ENCODE data around the gene NOL6.
"Not testable (repeated sequence)": the region's sequence is repeated elsewhere in the genome, so short reads cannot be mapped to it uniquely, and the experiment has no call there.

The NOL6 gene

DNA sequence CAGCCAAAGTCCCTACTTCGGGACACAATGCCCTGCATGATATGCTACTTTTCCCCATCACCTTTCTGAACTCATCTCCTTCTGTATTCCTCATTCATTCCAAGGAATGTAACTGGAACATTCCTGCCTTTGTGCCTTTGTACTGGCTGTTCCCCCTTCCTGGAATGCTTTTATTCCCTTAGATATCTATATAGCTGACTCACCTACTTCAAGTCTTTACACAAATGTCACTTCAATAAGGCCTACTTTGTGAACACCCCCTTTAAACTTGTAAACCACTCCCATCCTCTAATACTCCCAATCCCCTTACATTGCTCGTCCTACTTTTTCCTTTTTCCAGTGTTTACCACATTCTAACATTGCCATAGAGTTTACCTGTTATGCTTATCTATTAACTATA is 2.4 kb downstream of the NOL6 start:
- no peak for DNase-seq (ENCODE audit: low read depth)

DNA sequence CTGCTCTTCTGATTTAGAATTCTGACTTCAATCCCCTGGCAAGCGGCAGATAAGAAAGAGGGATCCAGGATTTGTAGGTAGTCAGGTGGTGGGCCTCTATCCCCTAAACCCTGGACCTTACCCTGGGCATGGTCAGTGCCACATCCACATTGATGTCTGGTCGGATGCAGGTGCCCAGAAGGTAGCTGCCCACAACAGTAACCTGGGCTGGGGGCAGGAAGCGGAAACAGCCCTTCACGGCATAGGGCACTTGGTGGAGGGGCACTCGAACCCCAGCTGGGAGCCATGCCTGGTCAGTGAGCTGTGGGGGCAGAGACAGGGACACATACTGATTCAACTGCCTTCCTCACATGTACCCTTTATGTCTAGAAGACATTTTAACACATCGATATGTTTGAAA is 3.8 kb downstream of the NOL6 start:
- no peak for DNase-seq (ENCODE audit: low read depth)

DNA sequence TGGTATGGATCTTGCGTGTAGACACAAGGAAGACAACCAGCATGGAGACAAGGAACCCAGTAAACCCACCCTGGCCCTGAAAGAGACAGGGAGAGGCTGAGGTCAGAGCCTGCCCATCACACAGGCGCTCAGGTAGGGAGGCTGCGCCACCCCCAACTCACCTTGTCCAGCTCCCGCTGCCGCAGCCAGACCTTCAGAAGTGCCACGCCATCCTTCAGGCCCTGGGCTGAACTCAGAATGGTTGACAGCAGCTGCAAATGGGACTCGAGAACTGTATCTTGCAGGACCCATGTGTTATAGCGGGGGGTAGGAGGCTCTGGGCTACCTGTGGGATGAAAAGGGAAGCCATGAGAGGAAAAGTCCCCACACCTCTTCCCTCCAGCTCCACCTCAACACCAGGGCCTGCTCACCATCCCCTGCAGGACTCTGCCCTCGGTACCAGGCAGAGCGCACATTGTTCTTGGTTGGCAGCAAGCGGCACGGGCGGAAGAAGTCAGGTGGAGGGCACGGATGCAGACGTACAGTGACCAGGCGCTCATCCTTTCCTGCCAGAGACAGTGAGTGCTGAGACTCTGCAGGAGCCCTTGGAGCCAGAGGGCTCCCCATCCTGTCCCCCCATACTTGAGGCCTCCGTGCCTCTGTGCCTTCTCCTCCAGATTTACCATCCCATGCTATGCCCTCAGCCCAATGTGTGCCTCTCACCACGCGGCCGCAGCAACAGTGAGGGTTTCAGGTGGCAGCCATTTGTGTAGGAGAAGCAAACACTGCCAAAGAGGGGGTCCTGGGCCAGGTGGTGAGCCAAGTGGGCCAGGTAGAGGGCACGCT is 4.7 kb downstream of the NOL6 start:
- DNase-seq (ENCODE audit: low read depth) = no peak

DNA sequence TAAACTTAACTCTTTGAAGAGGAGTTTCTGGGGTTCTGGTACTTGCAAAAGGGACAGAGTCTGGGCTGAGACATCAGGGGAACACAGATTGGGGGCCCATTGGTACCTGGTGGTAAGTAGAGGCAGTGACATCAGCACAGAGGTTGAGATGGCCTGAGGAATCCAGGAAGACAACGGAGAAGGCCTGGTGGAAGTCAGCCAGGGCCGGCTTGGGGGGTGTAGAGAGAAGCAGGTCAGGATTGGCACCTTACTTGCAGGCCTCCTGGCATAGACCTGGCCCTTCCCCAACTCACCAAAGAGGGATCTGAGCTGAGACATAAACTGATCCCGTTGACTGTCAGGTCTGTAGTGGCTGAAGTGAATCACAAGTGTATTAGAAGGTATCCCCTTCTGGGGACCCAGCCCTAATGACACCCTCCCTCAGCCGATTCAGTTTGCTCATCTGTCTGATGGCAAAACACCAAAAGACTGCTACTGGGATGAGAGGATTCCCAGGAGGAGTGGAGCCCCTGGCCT is 5.5 kb downstream of the NOL6 start:
- no peak for DNase-seq (ENCODE audit: low read depth)

DNA sequence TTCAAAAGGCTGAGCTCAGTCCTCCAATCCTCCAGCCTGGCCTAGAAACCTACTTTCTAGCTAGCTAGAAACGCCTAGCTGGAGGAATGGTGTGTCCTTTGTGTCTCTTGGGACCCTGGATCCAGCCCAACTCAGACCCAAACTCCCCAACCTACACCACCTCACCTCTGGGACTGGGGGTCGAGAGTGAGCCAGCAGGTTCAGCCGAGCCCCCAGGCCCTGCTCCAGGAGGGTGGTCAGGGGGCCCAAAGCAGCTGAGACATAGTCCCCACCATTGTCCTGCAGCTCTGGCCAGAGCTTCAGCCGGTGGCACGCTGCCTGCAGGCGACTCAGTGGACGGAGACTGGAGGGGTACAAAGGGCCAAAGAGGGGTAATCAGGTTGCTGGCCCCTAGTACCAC is 6.2 kb downstream of the NOL6 start:
- DNase-seq (ENCODE audit: low read depth) = no peak

DNA sequence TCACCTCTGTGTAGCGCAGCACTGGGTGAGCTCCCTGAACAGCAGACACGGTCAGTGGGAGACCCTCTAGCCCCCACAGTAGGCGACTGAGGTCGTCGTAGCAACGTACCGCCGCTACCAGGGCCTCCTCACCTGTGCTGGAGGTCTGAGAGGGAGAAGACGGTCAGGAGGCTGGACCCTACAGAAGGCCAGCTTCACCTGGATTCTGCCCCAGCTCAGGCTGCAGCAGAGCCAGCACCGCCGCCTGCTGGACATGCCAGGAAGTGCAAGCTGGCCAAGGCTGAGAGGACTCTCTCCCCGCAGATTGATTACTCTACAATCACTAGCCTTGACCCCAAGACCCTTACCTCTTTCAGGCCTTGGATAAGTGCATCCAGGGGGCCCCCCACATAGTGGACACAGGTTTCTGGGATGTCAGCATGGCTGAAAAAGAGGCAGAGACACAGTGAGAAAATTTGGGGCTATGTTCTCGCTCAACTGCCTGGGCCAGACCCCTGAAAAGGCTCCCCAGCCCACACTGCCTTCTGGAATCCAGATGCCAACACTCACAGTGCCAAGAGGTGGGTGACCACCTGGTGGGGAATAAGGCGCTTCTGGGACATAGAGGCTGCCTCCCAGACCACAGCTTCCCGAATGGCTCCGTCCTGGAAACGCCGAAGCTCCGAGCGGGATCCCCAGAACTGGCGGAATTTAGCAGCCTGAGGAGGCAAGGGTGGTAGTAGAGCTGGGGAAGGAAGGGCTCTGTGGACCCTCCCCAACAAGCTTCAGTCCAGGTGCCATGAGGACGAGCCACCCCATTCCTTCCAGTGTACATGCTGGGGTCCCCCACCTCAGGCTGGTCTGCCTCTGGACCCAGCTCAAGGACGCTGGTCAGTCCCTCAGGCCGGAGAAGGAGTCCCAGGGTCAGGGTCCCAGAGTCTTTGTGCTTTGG is 6.9 kb downstream of the NOL6 start:
- peak; percentile 57 for DNase-seq (ENCODE audit: low read depth)

DNA sequence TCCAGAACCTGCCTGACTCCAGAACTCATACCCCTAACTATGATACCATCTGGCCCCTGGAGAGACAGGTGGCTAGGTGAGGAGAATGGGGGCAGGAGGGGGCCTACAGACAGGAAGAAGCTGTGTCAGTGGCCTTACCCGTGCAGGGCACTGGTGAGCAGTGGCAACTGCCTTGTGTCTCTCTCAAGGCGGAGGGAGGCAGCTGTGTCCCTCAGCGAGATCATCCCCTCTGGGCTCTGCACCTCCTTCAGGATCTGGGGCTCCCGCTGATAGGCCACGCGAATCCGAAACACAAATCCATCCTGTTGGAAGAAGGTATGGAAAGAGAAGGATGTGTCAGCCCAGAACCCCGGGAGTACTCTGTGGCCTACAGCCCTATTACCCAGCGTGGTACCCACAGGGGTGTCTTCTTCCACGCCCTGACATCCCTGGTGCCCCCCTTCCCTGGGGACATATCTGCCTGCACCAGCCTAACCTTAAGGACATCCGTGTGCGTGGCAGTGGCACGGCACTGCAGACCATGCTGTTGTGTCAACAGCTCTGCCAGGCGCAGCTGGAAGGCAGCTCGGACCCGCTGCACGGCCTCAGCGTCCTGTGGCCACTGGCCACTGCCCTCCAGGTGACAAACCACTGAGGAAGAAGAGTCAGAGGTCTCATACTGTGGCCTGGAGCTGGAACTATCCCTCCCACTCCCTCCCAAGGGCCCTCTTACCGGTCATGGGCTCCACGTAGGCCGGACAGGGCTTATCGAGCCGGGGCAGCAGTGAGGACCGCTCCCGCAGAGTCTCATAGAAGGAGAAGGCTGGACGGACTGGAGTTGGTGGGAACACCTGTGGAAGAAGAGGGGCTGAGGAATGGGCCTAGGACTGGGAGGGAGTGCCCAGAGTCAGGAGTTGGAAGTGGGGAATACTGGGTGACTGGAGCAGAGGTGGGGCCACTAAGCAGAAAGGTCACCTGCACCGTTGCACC is 7.8 kb downstream of the NOL6 start:
- no peak for DNase-seq (ENCODE audit: low read depth)

DNA sequence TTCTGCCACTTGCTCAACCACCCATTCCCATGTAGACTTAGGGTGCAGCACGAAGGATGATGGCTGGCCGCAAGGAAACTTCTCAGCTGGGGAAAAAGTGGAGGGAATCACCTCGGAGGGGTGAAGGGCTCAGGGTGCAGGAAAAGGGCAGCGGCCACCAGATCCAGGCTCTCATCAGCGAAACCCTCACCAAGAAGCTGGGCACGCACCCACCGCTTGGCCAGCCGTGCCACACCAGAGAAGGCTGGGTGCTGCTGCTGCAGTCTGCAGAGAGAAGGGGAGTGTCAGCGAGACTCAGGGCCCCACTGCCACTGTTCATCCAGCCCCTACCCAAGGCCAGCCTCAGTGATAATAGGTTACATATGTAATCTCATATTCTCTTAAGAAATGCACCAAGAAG is 8.6 kb downstream of the NOL6 start:
- DNase-seq (ENCODE audit: low read depth) = no peak

DNA sequence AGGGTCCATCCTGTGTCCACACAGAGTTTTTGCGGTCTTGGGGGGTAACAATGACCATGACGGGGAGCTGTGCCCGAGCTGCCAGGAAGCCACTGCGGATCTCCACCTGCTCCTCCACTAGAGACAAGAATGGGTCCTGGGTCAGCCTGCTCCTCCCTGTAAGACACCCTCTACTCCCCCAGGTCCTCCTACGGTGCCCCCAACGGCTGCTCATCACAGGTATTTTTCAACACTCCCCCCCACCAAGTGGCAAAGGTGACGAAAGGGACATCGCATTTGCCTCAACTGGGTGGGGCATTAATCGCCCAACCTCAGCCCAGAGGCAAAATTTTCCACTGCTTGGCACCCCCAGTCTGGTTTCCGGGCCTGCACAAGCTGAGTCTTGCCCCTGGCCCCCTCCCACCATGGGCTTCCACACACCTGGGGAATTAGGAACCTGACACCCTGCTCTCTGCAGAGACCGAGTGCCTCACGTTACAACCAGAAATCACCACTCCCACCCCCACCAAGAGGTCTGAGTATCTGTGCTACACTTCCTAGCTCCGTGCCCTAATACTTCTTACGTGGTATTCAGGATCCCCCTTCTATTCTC is 9.6 kb downstream of the NOL6 start:
- no peak for DNase-seq (ENCODE audit: low read depth)

DNA sequence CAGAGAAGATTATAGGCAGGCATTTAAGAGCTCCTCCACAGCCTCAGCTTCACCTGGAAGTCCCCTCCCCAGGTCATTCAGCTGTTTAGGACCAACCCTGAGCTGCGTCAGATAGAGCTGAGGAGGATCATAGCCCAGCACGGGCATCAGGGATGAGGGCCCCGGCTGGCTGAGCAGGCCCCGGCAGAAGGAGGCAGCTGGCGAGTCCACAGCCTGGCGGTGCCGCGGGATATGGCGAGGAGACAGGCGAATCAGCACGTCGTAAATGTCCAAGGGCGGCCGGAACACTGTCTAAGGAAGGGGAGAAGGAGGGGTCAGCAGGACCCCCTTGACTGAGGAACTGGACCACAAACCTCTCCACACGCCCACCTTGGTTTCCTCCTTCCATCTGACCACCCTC is 10.6 kb downstream of the NOL6 start:
- DNase-seq (ENCODE audit: low read depth) = no peak

DNA sequence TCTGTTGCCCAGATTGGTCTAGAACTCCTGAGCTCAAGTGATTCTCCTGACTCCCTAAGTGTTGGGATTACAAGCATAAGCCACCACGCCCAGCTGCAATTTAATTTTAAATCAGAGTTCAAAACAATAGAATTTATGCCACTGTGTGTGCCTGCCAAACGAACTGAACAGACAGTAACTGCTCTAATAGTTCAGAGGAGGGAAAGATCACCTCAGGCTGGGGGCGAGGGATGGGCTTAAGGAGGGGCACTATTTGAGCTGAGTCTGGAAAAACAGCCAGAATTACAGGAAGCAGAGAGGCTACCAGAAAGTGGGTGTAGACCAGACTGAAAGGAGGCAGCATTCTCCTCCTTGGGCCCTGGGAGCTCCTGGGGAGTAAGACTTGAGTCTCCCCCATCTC is 12.2 kb downstream of the NOL6 start:
- DNase-seq (ENCODE audit: low read depth) = no peak

DNA sequence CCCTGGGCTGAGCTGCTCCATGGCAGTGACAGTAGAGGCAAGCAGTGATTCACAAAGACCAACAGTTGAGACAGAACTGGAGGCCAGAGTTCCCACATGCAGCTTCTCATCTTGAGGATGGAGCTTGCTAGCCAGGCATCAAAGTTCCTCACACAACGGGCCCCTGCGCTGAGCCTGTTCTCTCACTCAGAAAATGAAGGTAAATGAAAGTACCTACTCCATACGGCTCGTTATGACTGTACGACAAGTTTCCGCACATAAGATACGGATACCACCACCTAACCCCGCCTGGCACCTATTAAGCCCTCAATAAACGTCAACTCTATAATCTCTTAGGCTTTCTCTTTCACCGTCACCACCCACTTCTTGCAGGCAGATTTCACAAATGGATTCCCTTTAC is 12.9 kb downstream of the NOL6 start:
- DNase-seq (ENCODE audit: low read depth) = no peak

DNA sequence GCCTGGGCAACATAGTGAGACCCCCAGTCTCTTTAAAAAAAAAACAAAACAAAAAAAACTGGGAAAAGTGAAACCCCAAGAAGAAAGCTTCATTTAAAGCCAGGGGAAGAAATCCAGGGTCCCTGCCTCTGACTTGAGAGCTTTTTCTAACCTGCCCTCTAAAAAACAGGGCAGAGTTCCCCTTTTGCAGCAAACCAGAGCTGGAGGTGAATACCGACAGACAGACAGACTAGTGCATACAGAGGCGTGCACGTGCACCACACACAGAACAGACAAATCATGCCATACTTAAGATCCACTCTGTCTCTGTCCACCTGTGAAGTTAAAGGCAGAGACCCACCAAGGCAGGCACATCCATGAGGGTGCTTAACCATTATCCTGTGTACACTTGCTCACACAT is 14.6 kb downstream of the NOL6 start:
- DNase-seq (ENCODE audit: low read depth) = no peak

DNA sequence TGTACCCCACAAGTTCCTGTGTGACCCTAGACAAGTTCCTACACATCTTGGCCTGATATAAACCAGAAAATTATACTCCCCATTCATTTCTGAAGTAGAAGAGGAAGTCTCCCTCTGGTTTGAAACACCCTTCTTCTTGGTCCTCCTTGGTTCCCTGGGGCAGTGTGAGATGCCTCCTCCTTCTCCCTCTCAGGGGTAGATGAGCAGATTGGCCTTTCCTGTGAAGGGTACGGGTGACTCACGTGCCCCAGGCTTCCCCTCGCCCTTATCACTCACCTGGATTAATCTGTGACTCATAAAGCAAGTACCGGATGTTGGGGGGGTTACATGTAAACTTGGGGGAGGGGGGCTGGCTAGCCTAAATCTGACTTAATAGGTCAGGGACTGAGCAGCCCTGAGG is 15.3 kb downstream of the NOL6 start:
- peak; percentile 57 for DNase-seq (ENCODE audit: low read depth)

DNA sequence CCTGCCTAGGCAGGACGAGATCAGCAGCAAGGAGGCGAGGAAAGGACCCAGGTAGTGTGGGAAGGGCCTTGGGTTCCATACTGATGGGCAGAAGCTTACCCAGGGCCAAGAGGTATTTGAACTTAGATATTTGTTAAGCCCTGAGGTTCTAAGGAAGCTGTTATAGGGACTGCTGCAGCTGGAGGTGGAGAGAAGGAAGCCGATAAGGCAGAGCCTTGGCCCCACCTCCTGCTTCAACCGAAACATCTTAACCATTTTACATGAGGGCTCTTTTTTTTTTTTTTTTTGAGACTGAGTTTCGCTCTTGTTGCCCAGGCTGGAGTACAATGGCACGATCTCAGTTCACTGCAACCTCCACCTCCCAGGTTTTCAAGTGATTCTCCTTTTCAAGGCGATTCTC is 17.8 kb downstream of the NOL6 start:
- no peak for DNase-seq (ENCODE audit: low read depth)

DNA sequence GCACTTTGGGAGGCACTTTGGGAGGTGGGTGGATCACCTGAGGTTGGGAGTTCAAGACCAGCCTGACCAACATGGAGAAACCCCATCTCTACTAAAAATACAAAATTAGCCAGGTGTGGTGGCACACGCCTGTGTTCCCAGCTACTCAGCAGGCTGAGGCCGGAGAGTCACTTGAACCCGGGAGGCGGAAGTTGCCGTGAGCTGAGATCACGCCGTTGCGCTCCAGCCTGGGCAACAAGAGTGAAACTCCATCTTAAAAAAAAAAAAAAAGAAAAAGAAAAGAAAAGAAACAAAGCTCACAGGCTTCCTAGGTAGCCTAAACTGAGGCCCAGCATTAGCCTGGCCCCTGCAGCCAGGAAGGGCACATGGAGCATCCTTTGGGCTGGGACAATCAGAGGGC is 18.3 kb downstream of the NOL6 start:
- not testable (repeated sequence) for DNase-seq (ENCODE audit: low read depth)

DNA sequence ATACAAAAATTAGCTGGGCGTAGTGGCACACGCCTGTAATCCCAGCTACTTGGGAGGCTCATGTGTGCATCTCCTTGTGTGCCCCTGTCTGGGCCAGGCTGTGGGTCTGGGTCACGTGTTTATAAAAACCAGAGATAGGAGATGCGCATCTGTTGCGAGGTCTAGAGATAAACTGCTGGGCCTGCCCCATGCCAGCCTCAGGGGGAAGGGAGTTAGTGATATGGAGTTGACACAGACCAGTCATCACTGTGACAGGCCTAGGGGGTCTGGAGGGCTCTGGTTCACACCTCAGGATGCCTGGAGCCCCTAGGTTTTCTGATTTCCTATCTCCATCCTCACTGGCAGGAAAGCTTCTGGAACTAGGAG is 19.1 kb downstream of the NOL6 start:
- not testable (repeated sequence) for DNase-seq (ENCODE audit: low read depth)

DNA sequence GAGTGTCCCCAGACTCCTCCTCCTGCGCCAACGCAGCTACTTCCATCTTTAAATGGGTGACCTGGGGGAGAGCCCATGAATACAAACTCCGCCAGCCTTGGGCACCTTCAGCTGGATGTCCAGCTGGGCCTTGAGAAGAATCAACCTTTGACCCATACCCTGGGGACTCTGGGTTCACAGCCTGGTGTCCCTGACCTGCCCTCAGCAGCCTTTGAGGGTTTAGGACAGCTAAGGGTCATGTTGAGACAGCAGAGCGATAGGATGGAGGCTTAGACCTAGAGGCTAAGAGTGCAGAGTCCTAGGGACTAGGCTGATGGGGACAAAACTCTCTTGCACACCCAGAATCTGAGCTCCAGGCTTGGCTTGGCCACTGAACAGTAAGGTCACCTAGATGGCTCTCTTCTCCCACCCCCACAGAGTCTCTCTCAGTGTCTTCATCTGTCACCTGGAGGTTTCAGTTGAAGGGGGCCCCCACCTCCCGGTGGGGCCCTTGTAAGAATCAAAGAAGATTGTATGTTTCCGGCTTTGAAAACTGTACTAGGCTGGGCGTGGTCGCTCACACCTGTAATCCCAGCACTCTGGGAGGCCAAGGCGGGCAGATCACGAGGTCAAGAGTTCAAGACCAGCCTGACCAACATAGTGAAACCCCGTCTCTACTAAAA is 19.6 kb downstream of the NOL6 start:
- no peak for DNase-seq (ENCODE audit: low read depth)

DNA sequence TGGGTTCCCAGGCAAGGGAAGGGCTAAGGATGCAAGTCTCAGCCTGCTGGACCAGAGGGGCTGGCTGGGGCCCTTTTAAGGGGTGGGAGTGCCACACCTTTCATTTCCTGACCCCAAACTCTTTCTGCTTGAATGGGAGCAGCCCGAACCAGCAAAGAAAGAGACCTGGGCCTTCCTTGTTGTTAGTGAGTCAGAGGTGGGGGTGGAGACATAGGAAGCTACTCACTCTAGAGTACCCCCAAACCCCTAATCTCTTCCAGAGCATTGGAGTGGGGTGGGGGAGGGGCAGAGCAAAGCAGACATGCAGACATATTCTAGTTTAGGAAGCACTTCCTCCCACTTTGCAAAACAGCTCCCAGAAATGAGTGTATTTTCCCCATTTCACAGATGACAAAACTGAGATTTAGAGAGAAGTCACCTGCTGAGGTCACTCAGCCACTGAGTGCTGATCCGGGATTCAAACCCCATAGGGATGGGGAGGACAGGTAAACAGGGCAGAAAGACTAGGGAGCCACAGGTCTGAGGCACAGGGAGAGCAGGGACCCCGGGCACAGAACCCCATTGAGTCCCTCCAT is 20.4 kb downstream of the NOL6 start:
- no peak for DNase-seq (ENCODE audit: low read depth)

DNA sequence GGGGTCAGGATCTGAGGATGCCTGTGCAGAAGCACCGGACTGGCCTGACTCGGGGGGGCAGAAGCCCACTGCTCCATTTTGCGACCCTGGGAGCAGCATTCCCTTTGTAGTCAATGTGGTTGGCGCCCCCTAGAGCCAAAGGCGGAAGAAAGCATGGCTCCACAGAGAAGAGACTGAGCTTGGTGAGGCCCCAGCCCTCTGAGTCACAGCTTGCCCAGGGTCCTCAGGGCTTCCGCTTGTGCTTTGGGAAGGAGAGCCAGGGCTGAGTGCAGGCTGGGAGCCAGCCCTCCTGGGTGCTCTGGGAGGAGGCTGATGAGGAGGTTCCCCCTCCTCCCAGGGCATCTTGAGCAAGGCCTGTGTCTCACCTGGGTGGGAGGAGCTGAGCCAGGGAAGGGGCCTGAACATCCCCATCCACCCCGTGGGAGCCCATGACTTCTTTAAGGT is 20.9 kb downstream of the NOL6 start:
- no peak for DNase-seq (ENCODE audit: low read depth)
